HT1080 (cell line): ENCODE results near the gene C1orf87. TPM values are rescaled to one million over a fixed set of nuclear protein-coding genes. Genes with fewer than 3 reads are reported as not detected.

ENCODE experiments used
- DNase-seq: peaks from one replicate; pipeline ENCODE4 v3.0.0-alpha.2; 2015; ENCODE audit warnings: low read depth
- polyA plus RNA-seq, 2 experiments: library from polyadenylated mRNA; depleted of rRNA; stranded (reverse); fragments of >200 nt; gene quantifications; 2 replicates each; pipeline ENCODE4 v1.2.3, GENCODE V29; 2015
- total RNA-seq: library from RNA; depleted of rRNA; stranded (reverse); fragments of >200 nt; shearing (Covaris generic); gene quantifications from 2 replicates; pipeline ENCODE4 v1.2.3, GENCODE V29; 2014; rRNA removed

Gene C1orf87
- not detected in 2 replicates for total RNA-seq
- not detected in 2 replicates for polyA plus RNA-seq (2015; cell fraction: cytosol; rRNA removed)
- not detected in 2 replicates for polyA plus RNA-seq (2015; cell fraction: nucleus; rRNA removed)

GRCh38 chr1:60073605-60074278, at the start of gene C1orf87:
Gene C1orf87 (minus strand): TSS chr1:60073770. CDS start chr1:60072643, 1,127 bp downstream.
- DNase-seq, result no peak

- no peak for DNase-seq
Observed at GRCh38 chr1:60118085-60118484, 44.5 kb upstream of the C1orf87 start.

- DNase-seq, result no peak
Observed at GRCh38 chr1:60114745-60115318, 41.3 kb upstream of the C1orf87 start.

GRCh38 chr1:60113596-60113995, 40.0 kb upstream of the C1orf87 start:
- no peak for DNase-seq

GRCh38 chr1:60113028-60113427, 39.5 kb upstream of the C1orf87 start:
- DNase-seq, result no peak

- DNase-seq, result no peak
Observed at GRCh38 chr1:60111716-60112115, 38.1 kb upstream of the C1orf87 start.

GRCh38 chr1:60111118-60111517, 37.5 kb upstream of the C1orf87 start:
- DNase-seq, result no peak

GRCh38 chr1:60108196-60108595, 34.6 kb upstream of the C1orf87 start:
- no peak for DNase-seq

- DNase-seq, result no peak
Observed at GRCh38 chr1:60103186-60103585, 29.6 kb upstream of the C1orf87 start.

GRCh38 chr1:60102267-60103061, 28.9 kb upstream of the C1orf87 start:
- DNase-seq, result no peak

- no peak for DNase-seq
Observed at GRCh38 chr1:60101516-60101915, 27.9 kb upstream of the C1orf87 start.

- no peak for DNase-seq
Observed at GRCh38 chr1:60091195-60091715, 17.7 kb upstream of the C1orf87 start.

GRCh38 chr1:60090655-60091054, 17.1 kb upstream of the C1orf87 start:
- no peak for DNase-seq

GRCh38 chr1:60088620-60089155, 15.1 kb upstream of the C1orf87 start:
- DNase-seq, result no peak

- DNase-seq, result no peak
Observed at GRCh38 chr1:60087681-60088080, 14.1 kb upstream of the C1orf87 start.

GRCh38 chr1:60078182-60078581, 4.6 kb upstream of the C1orf87 start:
- no peak for DNase-seq

- no peak for DNase-seq
Observed at GRCh38 chr1:60071296-60071695, 2.3 kb downstream of the C1orf87 start.

GRCh38 chr1:60069691-60070090, 3.9 kb downstream of the C1orf87 start:
- DNase-seq, result no peak

GRCh38 chr1:60068393-60069045, 5.1 kb downstream of the C1orf87 start:
- no peak for DNase-seq

- no peak for DNase-seq
Observed at GRCh38 chr1:60066001-60066400, 7.6 kb downstream of the C1orf87 start.

GRCh38 chr1:60065199-60065598, 8.4 kb downstream of the C1orf87 start:
- DNase-seq, result no peak
